HEK293 (cell line): ENCODE results near the gene PPM1L.

Experiments used
- YY1 ChIP-seq: fragments of 450-650 bp; formaldehyde crosslinking; IDR thresholded peaks from 2 replicates; pipeline ENCODE4 v1.5.1; 2018; ENCODE audit warnings: missing biosample characterization, missing genetic modification characterization
- ZNF404 ChIP-seq: fragments of 450-650 bp; formaldehyde crosslinking; IDR thresholded peaks from 2 replicates; pipeline ENCODE4 v1.5.1; 2017; ENCODE audit warnings: missing biosample characterization, missing genetic modification characterization
- ZNF555 ChIP-seq: fragments of 450-650 bp; formaldehyde crosslinking; conservative IDR thresholded peaks from 2 replicates; pipeline ENCODE4 v1.5.1; 2017; ENCODE audit warnings: missing biosample characterization, mild to moderate bottlenecking, missing genetic modification characterization, inconsistent platforms
- ZNF580 ChIP-seq: fragments of 450-650 bp; formaldehyde crosslinking; IDR thresholded peaks from 2 replicates; pipeline ENCODE4 v1.5.1; 2016; ENCODE audit warnings: missing biosample characterization, missing genetic modification characterization
- TF ChIP-seq, protein P1 (sequence below): fragments of 450-650 bp; formaldehyde crosslinking; IDR thresholded peaks from 2 replicates; pipeline ENCODE4 v1.5.1; 2016; ENCODE audit warnings: missing biosample characterization, missing genetic modification characterization

- TF ChIP-seq, protein P1, sequence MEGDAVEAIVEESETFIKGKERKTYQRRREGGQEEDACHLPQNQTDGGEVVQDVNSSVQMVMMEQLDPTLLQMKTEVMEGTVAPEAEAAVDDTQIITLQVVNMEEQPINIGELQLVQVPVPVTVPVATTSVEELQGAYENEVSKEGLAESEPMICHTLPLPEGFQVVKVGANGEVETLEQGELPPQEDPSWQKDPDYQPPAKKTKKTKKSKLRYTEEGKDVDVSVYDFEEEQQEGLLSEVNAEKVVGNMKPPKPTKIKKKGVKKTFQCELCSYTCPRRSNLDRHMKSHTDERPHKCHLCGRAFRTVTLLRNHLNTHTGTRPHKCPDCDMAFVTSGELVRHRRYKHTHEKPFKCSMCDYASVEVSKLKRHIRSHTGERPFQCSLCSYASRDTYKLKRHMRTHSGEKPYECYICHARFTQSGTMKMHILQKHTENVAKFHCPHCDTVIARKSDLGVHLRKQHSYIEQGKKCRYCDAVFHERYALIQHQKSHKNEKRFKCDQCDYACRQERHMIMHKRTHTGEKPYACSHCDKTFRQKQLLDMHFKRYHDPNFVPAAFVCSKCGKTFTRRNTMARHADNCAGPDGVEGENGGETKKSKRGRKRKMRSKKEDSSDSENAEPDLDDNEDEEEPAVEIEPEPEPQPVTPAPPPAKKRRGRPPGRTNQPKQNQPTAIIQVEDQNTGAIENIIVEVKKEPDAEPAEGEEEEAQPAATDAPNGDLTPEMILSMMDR (tag by site-specific recombination), result no peak
- TF ChIP-seq ZNF404 (tag by site-specific recombination) (no peak), ZNF555 (tag by site-specific recombination) (no peak), YY1 (tag by site-specific recombination) (no peak), ZNF580 (no peak)
Measured at GRCh38 chr3:160781863-160782262, 25.8 kb downstream of the PPM1L start.
